K562 (cell line): Measurements from ENCODE around the gene FTL. TPM values are rescaled to one million over a fixed set of nuclear protein-coding genes. Genes with fewer than 3 reads are reported as not detected.

Experiments
- HDAC8 ChIP-seq: fragments of 450-650 bp; IDR thresholded peaks from 2 replicates; pipeline ENCODE4 v1.6.1; 2016; ENCODE audit warnings: mild to moderate bottlenecking, missing genetic modification characterization, moderate library complexity, missing compliant biosample characterization
- NFE2L1 ChIP-seq: fragments of 450-650 bp; IDR thresholded peaks from 2 replicates; pipeline ENCODE4 v1.6.1; 2016; ENCODE audit warnings: missing genetic modification characterization, low read depth, mild to moderate bottlenecking, missing compliant biosample characterization, moderate library complexity, borderline replicate concordance
- NFIX ChIP-seq: fragments of 250-450 bp; sonication (Bioruptor Pico); IDR thresholded peaks from 2 replicates; pipeline ENCODE4 v1.4.0; 2020; ENCODE audit warnings: low read depth, mild to moderate bottlenecking, moderate library complexity
- NR3C1 ChIP-seq: sonication (generic); formaldehyde crosslinking; IDR thresholded peaks from 2 replicates; pipeline ENCODE4 v1.8.1; 2022; ENCODE audit warnings: missing genetic modification reagents
- SMC3 ChIP-seq: conservative IDR thresholded peaks from 2 replicates; pipeline ENCODE4 v1.6.1; 2011; ENCODE audit warnings: low read depth, low read length, improper control_type of control experiment; ENCODE audit not compliant: insufficient read depth
- ZNF175 ChIP-seq: fragments of 200-800 bp; sonication (Bioruptor generic); IDR thresholded peaks from 2 replicates; pipeline ENCODE4 v1.6.1; 2016; ENCODE audit warnings: low read depth, mild to moderate bottlenecking, missing genetic modification characterization, missing compliant biosample characterization
- ZSCAN29 ChIP-seq: fragments of 450-650 bp; IDR thresholded peaks from 2 replicates; pipeline ENCODE4 v1.6.1; 2017
- polyA plus RNA-seq, 8 experiments: library from polyadenylated mRNA; depleted of rRNA in 4 of 8; stranded (reverse) in 5 of 8; unstranded in 3 of 8; fragments of >200 nt; fragmentation: Nextera tagmentation in 2 of 8; fragmentation: Illumina TruSeq in 1 of 8; extraction: Ambion mirVana in 2 of 8; extraction: Trizol in 1 of 8; gene quantifications; 2 replicates each; pipeline versions ENCODE4 v1.2.1 to v1.2.3, GENCODE V29; 2011 to 2014; ENCODE audit warnings: inconsistent platforms in 1 of 8, missing spikeins in 1 of 8
- total RNA-seq, 7 experiments: library from RNA; depleted of rRNA in 6 of 7; stranded (reverse); fragments of >200 nt in 6 of 7; fragmentation: Illumina TruSeq in 2 of 7; extraction: Trizol in 2 of 7; gene quantifications; 2 replicates each; pipeline versions ENCODE4 v1.2.1 to v1.2.3, GENCODE V29; 2011 to 2021; ENCODE audit warnings: low replicate concordance in 1 of 7
- TF ChIP-seq, protein P1 (sequence below): sonication (generic); formaldehyde crosslinking; IDR thresholded peaks from 2 replicates; pipeline ENCODE4 v1.8.1; 2022; ENCODE audit warnings: missing genetic modification reagents
- TF ChIP-seq, protein P2 (sequence below): fragments of 450-650 bp; IDR thresholded peaks from 2 replicates; pipeline ENCODE4 v1.6.1; 2016; ENCODE audit warnings: borderline replicate concordance
- TF ChIP-seq, protein P3 (sequence below), 2 experiments: fragments of 450-650 bp; IDR thresholded peaks; 2 replicates each; pipeline ENCODE4 v1.6.1; 2016; ENCODE audit warnings: mild to moderate bottlenecking in 2 of 2, borderline replicate concordance in 1 of 2, low read depth in 1 of 2, moderate library complexity in 1 of 2
- TF ChIP-seq, protein P4 (sequence below), 2 experiments: fragments of 250-450 bp in 1 of 2; fragments of 450-650 bp in 1 of 2; sonication (Bioruptor Pico) in 1 of 2; IDR thresholded peaks; 2 replicates each; pipeline versions ENCODE4 v1.6.1 to v1.8.0; 2016 to 2021; ENCODE audit warnings: mild to moderate bottlenecking in 2 of 2, moderate library complexity in 2 of 2, missing compliant biosample characterization in 1 of 2, missing genetic modification characterization in 1 of 2

The FTL gene
- total and polyA plus RNA-seq, 9 of the 15 experiments (the other 6 are each of a cell fraction or from before 2014, with no cell fraction given): 1,231 to 27,415 (median 3,965) TPM

DNA sequence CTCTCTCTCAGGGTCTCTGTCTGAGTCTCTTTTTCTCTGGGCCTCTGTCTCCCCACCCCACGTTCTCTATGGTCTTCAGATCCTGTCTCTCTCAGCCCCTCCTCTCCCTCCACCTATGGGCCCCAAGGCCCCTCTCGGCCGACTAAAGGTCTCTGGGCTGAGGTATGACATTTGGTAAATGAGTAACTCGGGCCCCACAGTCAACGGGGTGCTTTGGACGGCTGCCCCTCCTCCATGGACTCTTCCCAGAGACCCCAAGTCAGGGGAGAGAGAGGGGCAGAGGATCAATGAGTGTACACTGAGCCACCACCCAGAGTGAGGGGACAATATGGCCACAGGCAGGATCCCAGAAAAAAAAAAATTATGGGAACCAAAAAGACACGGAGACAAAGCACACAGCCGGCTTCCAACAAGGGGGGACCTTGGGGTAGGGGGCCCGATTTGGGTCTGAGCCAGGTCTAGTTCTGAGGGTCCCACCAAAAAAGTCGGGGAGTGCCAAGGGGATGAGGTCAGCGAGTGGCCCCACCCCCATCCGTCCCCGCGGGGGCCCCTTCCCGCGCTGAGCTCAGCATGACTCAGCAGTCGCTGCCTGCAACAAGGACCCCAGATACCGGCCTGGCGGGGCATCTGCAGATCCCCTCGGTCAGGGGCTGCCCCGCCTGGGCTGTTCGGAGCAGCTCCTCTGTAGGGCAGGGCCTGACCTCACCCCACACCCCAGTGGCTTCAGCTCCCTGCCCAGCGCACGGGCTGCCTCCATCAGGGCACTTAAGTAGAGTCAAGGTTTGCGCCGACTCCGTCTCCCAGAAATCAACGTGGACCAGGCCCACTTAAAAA, 1.5 kb upstream of the FTL start (continued):
- TF ChIP-seq, protein P1, sequence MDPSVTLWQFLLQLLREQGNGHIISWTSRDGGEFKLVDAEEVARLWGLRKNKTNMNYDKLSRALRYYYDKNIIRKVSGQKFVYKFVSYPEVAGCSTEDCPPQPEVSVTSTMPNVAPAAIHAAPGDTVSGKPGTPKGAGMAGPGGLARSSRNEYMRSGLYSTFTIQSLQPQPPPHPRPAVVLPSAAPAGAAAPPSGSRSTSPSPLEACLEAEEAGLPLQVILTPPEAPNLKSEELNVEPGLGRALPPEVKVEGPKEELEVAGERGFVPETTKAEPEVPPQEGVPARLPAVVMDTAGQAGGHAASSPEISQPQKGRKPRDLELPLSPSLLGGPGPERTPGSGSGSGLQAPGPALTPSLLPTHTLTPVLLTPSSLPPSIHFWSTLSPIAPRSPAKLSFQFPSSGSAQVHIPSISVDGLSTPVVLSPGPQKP (CRISPR knock-in tag): no peak
- TF ChIP-seq, protein P2, sequence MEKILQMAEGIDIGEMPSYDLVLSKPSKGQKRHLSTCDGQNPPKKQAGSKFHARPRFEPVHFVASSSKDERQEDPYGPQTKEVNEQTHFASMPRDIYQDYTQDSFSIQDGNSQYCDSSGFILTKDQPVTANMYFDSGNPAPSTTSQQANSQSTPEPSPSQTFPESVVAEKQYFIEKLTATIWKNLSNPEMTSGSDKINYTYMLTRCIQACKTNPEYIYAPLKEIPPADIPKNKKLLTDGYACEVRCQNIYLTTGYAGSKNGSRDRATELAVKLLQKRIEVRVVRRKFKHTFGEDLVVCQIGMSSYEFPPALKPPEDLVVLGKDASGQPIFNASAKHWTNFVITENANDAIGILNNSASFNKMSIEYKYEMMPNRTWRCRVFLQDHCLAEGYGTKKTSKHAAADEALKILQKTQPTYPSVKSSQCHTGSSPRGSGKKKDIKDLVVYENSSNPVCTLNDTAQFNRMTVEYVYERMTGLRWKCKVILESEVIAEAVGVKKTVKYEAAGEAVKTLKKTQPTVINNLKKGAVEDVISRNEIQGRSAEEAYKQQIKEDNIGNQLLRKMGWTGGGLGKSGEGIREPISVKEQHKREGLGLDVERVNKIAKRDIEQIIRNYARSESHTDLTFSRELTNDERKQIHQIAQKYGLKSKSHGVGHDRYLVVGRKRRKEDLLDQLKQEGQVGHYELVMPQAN: 0 out of 2 replicates have a peak, but pooled peaks have one; percentile 47
- TF ChIP-seq ZNF175 (peak; percentile 80), ZSCAN29 (no peak), HDAC8 (tag) (peak; percentile 59), NFE2L1 (tag) (peak; percentile 89), SMC3 (no peak), NFIX (CRISPR knock-in tag) (no peak; the same call in 1 of the 2 replicates), NR3C1 (CRISPR knock-in tag) (no peak)
- TF ChIP-seq, protein P3, sequence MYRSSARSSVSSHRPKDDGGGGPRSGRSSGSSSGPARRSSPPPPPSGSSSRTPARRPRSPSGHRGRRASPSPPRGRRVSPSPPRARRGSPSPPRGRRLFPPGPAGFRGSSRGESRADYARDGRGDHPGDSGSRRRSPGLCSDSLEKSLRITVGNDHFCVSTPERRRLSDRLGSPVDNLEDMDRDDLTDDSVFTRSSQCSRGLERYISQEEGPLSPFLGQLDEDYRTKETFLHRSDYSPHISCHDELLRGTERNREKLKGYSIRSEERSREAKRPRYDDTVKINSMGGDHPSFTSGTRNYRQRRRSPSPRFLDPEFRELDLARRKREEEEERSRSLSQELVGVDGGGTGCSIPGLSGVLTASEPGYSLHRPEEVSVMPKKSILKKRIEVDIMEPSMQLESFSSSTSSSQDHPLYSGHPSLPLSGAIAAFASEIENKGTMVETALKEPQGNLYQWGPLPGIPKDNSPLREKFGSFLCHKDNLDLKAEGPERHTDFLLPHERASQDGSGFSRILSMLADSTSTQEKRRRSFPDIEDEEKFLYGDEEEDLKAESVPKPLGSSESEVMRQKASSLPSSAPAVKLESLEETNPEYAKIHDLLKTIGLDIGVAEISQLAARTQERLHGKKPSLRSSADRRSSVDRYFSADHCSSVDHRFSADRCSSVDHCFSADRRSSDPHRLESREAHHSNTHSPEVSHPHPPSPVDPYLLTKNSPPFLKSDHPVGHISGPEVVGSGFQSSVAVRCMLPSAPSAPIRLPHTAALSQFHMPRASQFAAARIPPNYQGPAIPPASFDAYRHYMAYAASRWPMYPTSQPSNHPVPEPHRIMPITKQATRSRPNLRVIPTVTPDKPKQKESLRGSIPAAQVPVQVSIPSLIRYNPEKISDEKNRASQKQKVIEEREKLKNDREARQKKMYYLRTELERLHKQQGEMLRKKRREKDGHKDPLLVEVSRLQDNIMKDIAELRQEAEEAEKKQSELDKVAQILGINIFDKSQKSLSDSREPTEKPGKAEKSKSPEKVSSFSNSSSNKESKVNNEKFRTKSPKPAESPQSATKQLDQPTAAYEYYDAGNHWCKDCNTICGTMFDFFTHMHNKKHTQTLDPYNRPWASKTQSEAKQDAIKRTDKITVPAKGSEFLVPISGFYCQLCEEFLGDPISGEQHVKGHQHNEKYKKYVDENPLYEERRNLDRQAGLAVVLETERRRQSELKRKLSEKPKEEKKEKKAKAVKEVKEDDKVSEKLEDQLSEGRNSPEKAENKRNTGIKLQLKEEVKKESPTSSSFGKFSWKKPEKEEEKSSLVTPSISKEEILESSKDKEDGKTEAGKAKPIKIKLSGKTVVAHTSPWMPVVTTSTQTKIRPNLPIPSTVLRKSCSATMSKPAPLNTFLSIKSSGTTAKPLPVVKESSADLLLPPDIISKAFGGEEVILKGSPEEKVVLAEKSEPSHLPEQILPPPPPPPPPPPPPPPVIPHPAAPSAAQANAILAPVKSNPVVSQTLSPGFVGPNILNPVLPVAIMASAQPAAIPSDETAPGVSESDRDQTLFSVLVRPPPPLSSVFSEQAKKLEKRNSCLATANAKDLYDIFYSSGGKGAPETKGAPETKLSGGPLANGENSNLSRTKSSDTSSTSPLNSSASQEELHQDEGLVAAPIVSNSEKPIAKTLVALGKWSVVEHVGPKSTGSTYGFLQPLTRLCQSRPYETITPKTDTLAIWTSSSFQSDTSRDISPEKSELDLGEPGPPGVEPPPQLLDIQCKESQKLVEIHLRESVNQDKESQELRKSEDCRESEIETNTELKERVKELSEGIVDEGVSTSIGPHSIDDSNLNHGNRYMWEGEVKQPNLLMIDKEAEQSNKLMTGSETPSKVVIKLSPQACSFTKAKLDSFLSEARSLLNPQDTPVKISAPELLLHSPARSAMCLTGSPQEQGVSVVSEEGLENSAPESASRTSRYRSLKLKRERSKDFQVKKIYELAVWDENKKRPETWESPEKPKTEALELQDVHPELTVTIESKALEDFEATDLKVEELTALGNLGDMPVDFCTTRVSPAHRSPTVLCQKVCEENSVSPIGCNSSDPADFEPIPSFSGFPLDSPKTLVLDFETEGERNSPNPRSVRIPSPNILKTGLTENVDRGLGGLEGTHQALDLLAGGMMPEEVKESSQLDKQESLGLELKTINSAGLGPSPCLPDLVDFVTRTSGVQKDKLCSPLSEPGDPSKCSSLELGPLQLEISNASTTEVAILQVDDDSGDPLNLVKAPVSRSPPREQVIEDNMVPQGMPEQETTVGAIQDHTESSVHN (IDR thresholded peaks at IDR 0.05; ENCODE audit: borderline replicate concordance in 1 of 2, low read depth in 1 of 2): peak in 1 of 2 experiments; percentile 79; a peak in 2 of 4 replicates
- TF ChIP-seq, protein P4, sequence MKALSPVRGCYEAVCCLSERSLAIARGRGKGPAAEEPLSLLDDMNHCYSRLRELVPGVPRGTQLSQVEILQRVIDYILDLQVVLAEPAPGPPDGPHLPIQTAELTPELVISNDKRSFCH (CRISPR knock-in tag; IDR thresholded peaks at IDR 0.05): no peak
- TF ChIP-seq, protein P4 (tag; IDR thresholded peaks at IDR 0.05): peak; percentile 86
